ENCODE data around the gene RPL18A. TPM values are rescaled to one million over a fixed set of nuclear protein-coding genes. Genes with fewer than 3 reads are reported as not detected.

Gene RPL18A
- 2,478 and 2,480 TPM in 2 replicates for total RNA-seq

GRCh38 chr19:17859533-17860330, at the start of gene RPL18A:
TSS of gene RPL18A (plus strand) at chr19:17859910. CDS start at chr19:17859957, 47 bp downstream.
- Histone ChIP-seq H3K27me3 (ENCODE audit: control insufficient read depth, insufficient read depth, low read length) (no peaks in the 10 kb centered on the region), H3K4me3 (ENCODE audit: low read depth, low read length) (peak within 1 kb of the TSS; percentile 85), H3K36me3 (ENCODE audit: control insufficient read depth, insufficient read depth, low read length) (peaks cover 7% of the 10 kb centered on the region)
- DNase-seq (ENCODE audit: low read depth), result peak; percentile 99
- TF ChIP-seq, protein P1, sequence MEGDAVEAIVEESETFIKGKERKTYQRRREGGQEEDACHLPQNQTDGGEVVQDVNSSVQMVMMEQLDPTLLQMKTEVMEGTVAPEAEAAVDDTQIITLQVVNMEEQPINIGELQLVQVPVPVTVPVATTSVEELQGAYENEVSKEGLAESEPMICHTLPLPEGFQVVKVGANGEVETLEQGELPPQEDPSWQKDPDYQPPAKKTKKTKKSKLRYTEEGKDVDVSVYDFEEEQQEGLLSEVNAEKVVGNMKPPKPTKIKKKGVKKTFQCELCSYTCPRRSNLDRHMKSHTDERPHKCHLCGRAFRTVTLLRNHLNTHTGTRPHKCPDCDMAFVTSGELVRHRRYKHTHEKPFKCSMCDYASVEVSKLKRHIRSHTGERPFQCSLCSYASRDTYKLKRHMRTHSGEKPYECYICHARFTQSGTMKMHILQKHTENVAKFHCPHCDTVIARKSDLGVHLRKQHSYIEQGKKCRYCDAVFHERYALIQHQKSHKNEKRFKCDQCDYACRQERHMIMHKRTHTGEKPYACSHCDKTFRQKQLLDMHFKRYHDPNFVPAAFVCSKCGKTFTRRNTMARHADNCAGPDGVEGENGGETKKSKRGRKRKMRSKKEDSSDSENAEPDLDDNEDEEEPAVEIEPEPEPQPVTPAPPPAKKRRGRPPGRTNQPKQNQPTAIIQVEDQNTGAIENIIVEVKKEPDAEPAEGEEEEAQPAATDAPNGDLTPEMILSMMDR (IDR thresholded peaks at IDR 0.05; ENCODE audit: insufficient read depth, low read length, poor library complexity, severe bottlenecking), result peak; percentile 90

GRCh38 chr19:17811103-17811502, 48.6 kb upstream of the RPL18A start:
- TF ChIP-seq, protein P1 (IDR thresholded peaks at IDR 0.05; ENCODE audit: insufficient read depth, low read length, poor library complexity, severe bottlenecking), result no peak
- H3K4me3 ChIP-seq (ENCODE audit: low read depth, low read length), result no peak overlapping the region
- no peak for DNase-seq (ENCODE audit: low read depth)
- H3K27me3 ChIP-seq (ENCODE audit: control insufficient read depth, insufficient read depth, low read length), result no peaks in the 10 kb centered on the region
- H3K36me3 ChIP-seq (ENCODE audit: control insufficient read depth, insufficient read depth, low read length), result no peaks in the 10 kb centered on the region

DNA sequence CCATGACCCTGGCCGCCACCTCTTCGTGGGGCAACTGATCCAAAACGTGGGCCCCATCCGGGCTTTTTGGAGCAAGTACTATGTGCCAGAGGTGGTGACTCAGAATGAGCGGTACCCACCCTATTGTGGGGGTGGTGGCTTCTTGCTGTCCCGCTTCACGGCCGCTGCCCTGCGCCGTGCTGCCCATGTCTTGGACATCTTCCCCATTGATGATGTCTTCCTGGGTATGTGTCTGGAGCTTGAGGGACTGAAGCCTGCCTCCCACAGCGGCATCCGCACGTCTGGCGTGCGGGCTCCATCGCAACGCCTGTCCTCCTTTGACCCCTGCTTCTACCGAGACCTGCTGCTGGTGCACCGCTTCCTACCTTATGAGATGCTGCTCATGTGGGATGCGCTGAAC, 48.0 kb upstream of the RPL18A start:
- Histone ChIP-seq H3K4me3 (ENCODE audit: low read depth, low read length) (no peak overlapping the region), H3K36me3 (ENCODE audit: control insufficient read depth, insufficient read depth, low read length) (no peaks in the 10 kb centered on the region), H3K27me3 (ENCODE audit: control insufficient read depth, insufficient read depth, low read length) (no peaks in the 10 kb centered on the region)
- DNase-seq (ENCODE audit: low read depth), result no peak
- TF ChIP-seq, protein P1 (IDR thresholded peaks at IDR 0.05; ENCODE audit: insufficient read depth, low read length, poor library complexity, severe bottlenecking), result no peak

GRCh38 chr19:17812099-17812498, 47.6 kb upstream of the RPL18A start:
- no peak for DNase-seq (ENCODE audit: low read depth)
- Histone ChIP-seq H3K36me3 (ENCODE audit: control insufficient read depth, insufficient read depth, low read length) (no peaks in the 10 kb centered on the region), H3K4me3 (ENCODE audit: low read depth, low read length) (no peak overlapping the region), H3K27me3 (ENCODE audit: control insufficient read depth, insufficient read depth, low read length) (no peaks in the 10 kb centered on the region)
- TF ChIP-seq, protein P1 (IDR thresholded peaks at IDR 0.05; ENCODE audit: insufficient read depth, low read length, poor library complexity, severe bottlenecking), result no peak

GRCh38 chr19:17817668-17818363, 41.9 kb upstream of the RPL18A start:
- H3K4me3 ChIP-seq (ENCODE audit: low read depth, low read length), result no peak overlapping the region
- H3K36me3 ChIP-seq (ENCODE audit: control insufficient read depth, insufficient read depth, low read length), result no peaks in the 10 kb centered on the region
- no peak for DNase-seq (ENCODE audit: low read depth)
- peaks cover 2% of the 10 kb centered on the region for H3K27me3 ChIP-seq (ENCODE audit: control insufficient read depth, insufficient read depth, low read length)
- TF ChIP-seq, protein P1 (IDR thresholded peaks at IDR 0.05; ENCODE audit: insufficient read depth, low read length, poor library complexity, severe bottlenecking), result no peak
